Parathyroid adenoma (tissue), 2 donors: Measurements from ENCODE around the gene LCT.

Experiments used
- H2AFZ ChIP-seq: fragments of 300-600 bp; sonication (generic); one replicate; pipeline ENCODE4 v1.7.0; 2017; ENCODE audit warnings: antibody characterized with exemption, mild to moderate bottlenecking
- H3K27ac ChIP-seq: fragments of 300-600 bp; sonication (generic); one replicate; pipeline ENCODE4 v1.7.0; 2017
- H3K27me3 ChIP-seq: fragments of 300-600 bp; sonication (generic); one replicate; pipeline ENCODE4 v1.7.0; 2017; ENCODE audit warnings: low read length; ENCODE audit not compliant: control insufficient read depth, insufficient read depth
- H3K36me3 ChIP-seq: fragments of 300-600 bp; sonication (generic); one replicate; pipeline ENCODE4 v1.7.0; 2017; ENCODE audit warnings: low read length; ENCODE audit not compliant: control insufficient read depth, insufficient read depth
- H3K4me1 ChIP-seq: fragments of 300-600 bp; sonication (generic); one replicate; pipeline ENCODE4 v1.7.0; 2017; ENCODE audit warnings: control low read depth
- H3K4me2 ChIP-seq: fragments of 300-600 bp; sonication (generic); one replicate; pipeline ENCODE4 v1.7.0; 2017; ENCODE audit warnings: low read length
- H3K4me3 ChIP-seq: fragments of 300-600 bp; sonication (generic); one replicate; pipeline ENCODE4 v1.7.0; 2017; ENCODE audit warnings: low read depth, low read length
- H3K79me2 ChIP-seq: fragments of 300-600 bp; sonication (generic); one replicate; pipeline ENCODE4 v1.7.0; 2017; ENCODE audit warnings: control low read depth
- H3K9ac ChIP-seq: fragments of 300-600 bp; sonication (generic); one replicate; pipeline ENCODE4 v1.7.0; 2017; ENCODE audit warnings: mild to moderate bottlenecking
- H3K9me3 ChIP-seq: fragments of 300-600 bp; sonication (generic); one replicate; pipeline ENCODE4 v1.7.0; 2017; ENCODE audit warnings: low read length; ENCODE audit not compliant: control insufficient read depth
- TF ChIP-seq, protein P1 (sequence below): fragments of 300-600 bp; sonication (generic); IDR thresholded peaks from one replicate; pipeline ENCODE4 v1.7.0; 2017; ENCODE audit warnings: antibody characterized with exemption, mild to moderate bottlenecking
- donor health status: primary hyperparathyroidism.

LCT gene

DNA sequence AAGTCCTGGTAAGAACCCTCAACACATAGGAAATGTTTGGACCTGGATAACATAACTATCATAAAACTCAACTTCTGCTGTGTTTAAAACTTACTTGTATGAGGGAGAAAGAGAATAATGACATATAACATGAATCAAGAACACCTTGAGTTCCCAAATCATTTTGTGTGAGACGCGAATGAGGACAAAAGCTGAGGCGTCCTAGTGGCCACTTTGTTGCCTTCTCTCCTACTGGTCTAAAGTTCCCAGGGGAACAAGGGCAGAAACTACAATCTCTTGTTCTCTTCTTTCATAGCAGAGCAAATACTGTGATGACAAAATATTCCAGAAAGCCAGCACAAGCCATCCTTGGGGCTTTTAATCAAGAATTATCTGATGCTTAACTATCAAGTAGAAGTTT lies 8.3 kb upstream of the LCT start:
- H3K79me2 ChIP-seq = no peaks in the 10 kb centered on the region
- no peak overlapping the region for H3K9ac ChIP-seq
- H3K4me3 ChIP-seq = no peak overlapping the region
- no peaks in the 10 kb centered on the region for H3K36me3 ChIP-seq
- TF ChIP-seq, protein P1, sequence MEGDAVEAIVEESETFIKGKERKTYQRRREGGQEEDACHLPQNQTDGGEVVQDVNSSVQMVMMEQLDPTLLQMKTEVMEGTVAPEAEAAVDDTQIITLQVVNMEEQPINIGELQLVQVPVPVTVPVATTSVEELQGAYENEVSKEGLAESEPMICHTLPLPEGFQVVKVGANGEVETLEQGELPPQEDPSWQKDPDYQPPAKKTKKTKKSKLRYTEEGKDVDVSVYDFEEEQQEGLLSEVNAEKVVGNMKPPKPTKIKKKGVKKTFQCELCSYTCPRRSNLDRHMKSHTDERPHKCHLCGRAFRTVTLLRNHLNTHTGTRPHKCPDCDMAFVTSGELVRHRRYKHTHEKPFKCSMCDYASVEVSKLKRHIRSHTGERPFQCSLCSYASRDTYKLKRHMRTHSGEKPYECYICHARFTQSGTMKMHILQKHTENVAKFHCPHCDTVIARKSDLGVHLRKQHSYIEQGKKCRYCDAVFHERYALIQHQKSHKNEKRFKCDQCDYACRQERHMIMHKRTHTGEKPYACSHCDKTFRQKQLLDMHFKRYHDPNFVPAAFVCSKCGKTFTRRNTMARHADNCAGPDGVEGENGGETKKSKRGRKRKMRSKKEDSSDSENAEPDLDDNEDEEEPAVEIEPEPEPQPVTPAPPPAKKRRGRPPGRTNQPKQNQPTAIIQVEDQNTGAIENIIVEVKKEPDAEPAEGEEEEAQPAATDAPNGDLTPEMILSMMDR = no peak
- no peak overlapping the region for H3K4me2 ChIP-seq
- H3K27ac ChIP-seq = no peak overlapping the region
- H3K9me3 ChIP-seq = no peaks in the 10 kb centered on the region
- no peak overlapping the region for H2AFZ ChIP-seq
- H3K4me1 ChIP-seq = no peaks in the 10 kb centered on the region
- no peaks in the 10 kb centered on the region for H3K27me3 ChIP-seq

DNA sequence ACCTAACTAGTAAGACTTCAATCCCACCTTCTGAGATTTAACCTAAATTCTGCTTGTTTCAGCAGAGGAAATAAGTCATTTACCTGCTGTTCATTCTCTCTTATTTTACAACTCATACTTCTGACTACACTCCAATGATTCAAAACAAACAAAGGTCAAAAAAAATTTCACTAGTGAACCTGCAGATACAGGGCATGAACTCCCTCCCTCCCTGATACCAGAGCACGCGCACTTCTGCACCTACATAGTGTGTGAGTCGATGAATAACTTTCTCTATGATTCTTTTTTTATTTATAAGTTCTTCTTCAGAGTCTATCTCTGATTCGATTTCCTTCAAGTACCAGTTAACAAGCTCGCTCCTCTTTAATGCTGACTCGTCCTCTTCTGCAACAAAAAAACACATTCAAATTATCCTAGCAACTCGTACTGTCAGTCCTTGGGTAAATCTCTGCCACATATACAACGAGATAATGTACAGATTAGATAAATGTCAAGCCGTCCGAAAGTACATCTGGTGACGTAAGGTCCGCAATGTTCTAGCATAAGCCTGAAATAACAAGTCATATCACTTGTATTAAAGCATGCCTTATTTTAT lies 7.4 kb upstream of the LCT start:
- Histone ChIP-seq H3K27ac (no peak overlapping the region), H3K4me1 (no peaks in the 10 kb centered on the region), H3K9me3 (no peaks in the 10 kb centered on the region), H3K79me2 (no peaks in the 10 kb centered on the region), H3K9ac (no peak overlapping the region), H2AFZ (no peak overlapping the region), H3K27me3 (no peaks in the 10 kb centered on the region), H3K36me3 (no peaks in the 10 kb centered on the region), H3K4me2 (no peak overlapping the region), H3K4me3 (no peak overlapping the region)
- TF ChIP-seq, protein P1 = no peak

DNA sequence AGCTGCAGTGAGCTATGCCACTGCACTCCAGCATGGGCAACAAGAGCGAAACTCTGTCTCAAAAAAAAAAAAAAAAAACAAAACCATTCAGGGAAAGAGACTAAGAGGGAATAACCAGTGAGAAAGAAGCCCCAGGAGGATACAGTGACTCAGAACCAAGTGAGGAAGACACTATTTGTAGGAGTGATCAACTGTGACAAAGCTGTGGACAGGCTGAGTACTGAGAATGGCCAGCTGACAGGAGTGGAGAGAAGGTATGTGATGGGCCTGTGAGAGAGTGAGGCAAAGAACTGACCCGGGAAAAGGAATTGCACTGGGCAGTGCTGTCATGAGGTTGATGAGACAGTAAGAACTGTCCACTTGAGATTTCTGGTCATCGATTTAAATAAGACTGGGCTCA lies 6.7 kb upstream of the LCT start:
- H3K4me1 ChIP-seq = no peaks in the 10 kb centered on the region
- H3K4me3 ChIP-seq = no peak overlapping the region
- H3K27ac ChIP-seq = no peak overlapping the region
- no peak overlapping the region for H3K9ac ChIP-seq
- H3K9me3 ChIP-seq = no peaks in the 10 kb centered on the region
- no peaks in the 10 kb centered on the region for H3K36me3 ChIP-seq
- no peak overlapping the region for H2AFZ ChIP-seq
- no peak overlapping the region for H3K4me2 ChIP-seq
- TF ChIP-seq, protein P1 = no peak
- H3K79me2 ChIP-seq = no peaks in the 10 kb centered on the region
- H3K27me3 ChIP-seq = no peaks in the 10 kb centered on the region

DNA sequence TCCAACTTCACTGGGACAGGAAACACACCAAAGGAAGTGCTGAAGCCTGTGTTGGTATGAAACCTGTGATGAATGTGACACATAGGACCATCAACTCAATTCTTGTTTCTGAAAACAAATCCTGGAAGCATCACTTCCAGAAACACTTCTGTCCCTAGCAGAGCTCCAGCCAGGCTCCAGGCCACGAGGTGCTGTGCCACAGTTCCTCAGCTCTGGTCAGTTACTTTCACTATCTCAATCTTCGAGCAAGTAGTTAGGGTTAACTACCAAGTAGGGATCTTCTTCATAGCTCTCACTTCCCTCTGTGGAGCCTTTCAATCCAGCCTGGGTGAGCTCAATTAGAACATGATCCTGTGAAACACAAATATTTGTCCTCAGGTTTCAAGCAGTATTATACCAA lies 3.6 kb upstream of the LCT start:
- no peaks in the 10 kb centered on the region for H3K9me3 ChIP-seq
- no peaks in the 10 kb centered on the region for H3K36me3 ChIP-seq
- H3K27me3 ChIP-seq = no peaks in the 10 kb centered on the region
- H3K9ac ChIP-seq = no peak overlapping the region
- no peak overlapping the region for H3K27ac ChIP-seq
- no peak overlapping the region for H2AFZ ChIP-seq
- TF ChIP-seq, protein P1 = no peak
- no peaks in the 10 kb centered on the region for H3K4me1 ChIP-seq
- H3K4me2 ChIP-seq = no peak overlapping the region
- no peaks in the 10 kb centered on the region for H3K79me2 ChIP-seq
- H3K4me3 ChIP-seq = no peak overlapping the region

DNA sequence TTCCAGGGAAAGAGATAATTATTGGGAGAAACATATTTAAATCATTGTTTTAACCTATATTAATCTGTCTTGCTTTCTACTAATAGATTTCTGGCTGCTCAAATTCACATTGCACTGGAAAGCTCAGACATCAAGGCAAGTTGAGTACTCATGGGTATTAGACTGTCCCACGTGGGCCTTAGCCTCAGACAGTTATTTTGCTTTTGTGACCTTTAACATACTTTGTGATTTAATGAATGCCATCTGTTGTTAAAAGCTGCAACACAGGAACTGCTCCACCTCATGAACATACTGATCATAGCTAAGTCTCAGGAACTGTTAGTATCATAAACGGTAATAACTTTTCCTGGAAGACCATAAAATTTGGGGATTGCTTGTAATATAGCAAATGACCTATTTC lies 2.7 kb upstream of the LCT start:
- Histone ChIP-seq H3K9me3 (no peaks in the 10 kb centered on the region), H3K36me3 (no peaks in the 10 kb centered on the region), H2AFZ (no peak overlapping the region), H3K27ac (no peak overlapping the region), H3K27me3 (no peaks in the 10 kb centered on the region), H3K79me2 (no peaks in the 10 kb centered on the region), H3K4me2 (no peak overlapping the region), H3K9ac (no peak overlapping the region), H3K4me3 (no peak overlapping the region), H3K4me1 (no peaks in the 10 kb centered on the region)
- TF ChIP-seq, protein P1 = no peak
